HL-60 (cell line): Measurements from ENCODE around the gene DHX34.
A peak's percentile ranks its signal among the peaks of the same experiment; 100 is the strongest.

Experiments used
- DNase-seq, 2 experiments: peaks; one replicate each; pipeline ENCODE4 v3.0.0-alpha.2; 2010 to 2020; ENCODE audit warnings: low read depth in 1 of 2, low spot score in 1 of 2
- H3K27ac ChIP-seq: fragments of 250-450 bp; sonication (Bioruptor Pico); replicated peaks from 2 replicates; pipeline ENCODE4 v1.5.1; 2020; ENCODE audit warnings: mild to moderate bottlenecking, moderate library complexity
- H3K27me3 ChIP-seq: fragments of 250-450 bp; sonication (Bioruptor Pico); 2 replicates; pipeline ENCODE4 v1.5.1; 2021; ENCODE audit warnings: mild to moderate bottlenecking, moderate library complexity; ENCODE audit not compliant: insufficient read depth, poor library complexity, severe bottlenecking
- H3K4me3 ChIP-seq: replicated peaks from 2 replicates; pipeline ENCODE4 v1.5.1; 2011; ENCODE audit warnings: mild to moderate bottlenecking, control low read depth, low read length; ENCODE audit not compliant: insufficient read depth
- CTCF ChIP-seq: IDR thresholded peaks from one replicate; pipeline ENCODE4 v1.5.1; 2011; ENCODE audit warnings: low read length, control low read depth, inconsistent platforms; ENCODE audit not compliant: insufficient read depth
- GABPA ChIP-seq: IDR thresholded peaks from 2 replicates; pipeline ENCODE4 v1.6.1; 2012; ENCODE audit warnings: low read depth
- POLR2AphosphoS5 ChIP-seq: IDR thresholded peaks from 2 replicates; pipeline ENCODE4 v1.6.1; 2012; ENCODE audit warnings: low read depth
- REST ChIP-seq: IDR thresholded peaks from 2 replicates; pipeline ENCODE4 v1.6.1; 2012; ENCODE audit warnings: low read depth; ENCODE audit not compliant: insufficient replicate concordance
- SPI1 ChIP-seq: IDR thresholded peaks from 2 replicates; pipeline ENCODE4 v1.6.1; 2012; ENCODE audit warnings: low read depth, mild to moderate bottlenecking, borderline replicate concordance

The DHX34 gene

GRCh38 chr19:47391510-47392223, 42.6 kb downstream of the DHX34 start:
- H3K27ac ChIP-seq: no peak overlapping the region
- DNase-seq: peak; percentile 59 to 87
- TF ChIP-seq REST (no peak), SPI1 (no peak), POLR2AphosphoS5 (no peak), CTCF (peak; percentile 76), GABPA (no peak)
- no peak overlapping the region for H3K4me3 ChIP-seq
- peaks cover 2% of the 10 kb centered on the region for H3K27me3 ChIP-seq

DNA sequence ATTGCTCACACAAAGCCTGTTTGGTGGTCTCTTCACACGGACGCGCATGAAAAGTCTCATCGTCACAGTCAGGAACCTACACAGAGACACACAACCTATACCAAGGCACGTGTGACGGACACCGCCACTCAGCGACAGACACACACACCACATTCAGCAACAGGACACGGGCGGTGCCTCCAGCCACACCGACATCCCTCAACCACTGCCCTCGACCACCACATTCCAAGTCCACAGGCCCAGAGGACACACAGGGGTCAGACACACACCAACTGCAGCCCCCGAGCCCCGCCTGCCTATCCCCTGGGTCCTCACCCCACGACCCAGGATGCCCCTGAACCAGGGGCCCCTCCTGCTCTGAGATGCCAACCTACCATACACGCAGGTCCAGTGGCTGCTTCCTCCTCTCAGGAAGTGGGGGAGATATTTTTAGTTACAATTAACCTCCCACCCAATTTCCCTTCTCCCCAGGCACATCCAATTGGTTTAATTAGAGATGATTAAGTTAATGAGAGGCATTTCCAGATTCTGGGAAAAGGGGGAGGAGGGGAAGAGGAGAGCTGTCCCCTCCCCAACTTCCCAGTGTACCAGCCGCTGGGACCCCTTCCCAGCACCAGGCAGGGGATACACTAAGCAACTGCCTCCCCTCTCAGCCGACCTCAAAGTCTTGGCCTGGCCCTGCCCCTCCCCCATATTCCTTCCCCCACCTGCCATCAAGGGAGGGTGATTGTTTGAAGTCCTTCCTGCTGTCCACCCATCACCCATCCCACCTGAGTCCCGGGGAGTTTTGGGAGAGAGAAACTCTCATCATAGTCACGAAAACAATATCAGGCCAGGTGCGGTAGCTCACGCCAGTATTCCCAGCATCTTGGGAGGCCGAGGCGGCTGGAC, 49.8 kb downstream of the DHX34 start:
- no peak overlapping the region for H3K27ac ChIP-seq
- TF ChIP-seq CTCF (no peak), SPI1 (no peak), GABPA (no peak), POLR2AphosphoS5 (no peak), REST (no peak)

DNA sequence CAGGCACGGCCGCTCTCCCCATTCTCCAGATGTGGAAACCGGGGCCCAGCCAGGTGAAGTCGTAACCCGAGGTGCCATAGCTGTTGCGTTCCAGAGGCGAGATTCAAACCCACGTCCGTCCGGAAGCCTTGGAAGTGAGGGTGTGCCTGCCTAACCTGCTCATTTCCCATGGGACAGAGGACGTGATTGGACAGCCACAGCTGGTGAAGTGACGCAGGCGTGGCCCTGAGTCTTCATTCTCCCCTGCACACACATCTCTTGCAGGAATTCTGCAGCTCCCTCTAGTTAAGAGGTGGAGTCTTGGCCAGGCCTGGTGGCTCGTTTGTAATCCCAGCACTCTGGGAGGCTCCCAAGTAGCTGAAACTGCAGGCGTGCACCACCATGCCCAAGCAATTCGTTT, 53.4 kb downstream of the DHX34 start:
- no peak for DNase-seq
- H3K27me3 ChIP-seq: peaks cover 13% of the 10 kb centered on the region
- H3K4me3 ChIP-seq: no peak overlapping the region
- H3K27ac ChIP-seq: no peak overlapping the region
- TF ChIP-seq GABPA (no peak), SPI1 (no peak), REST (no peak), POLR2AphosphoS5 (no peak), CTCF (no peak)

More for the DNA sequence above, 49.8 kb downstream of the DHX34 start:
- peaks cover 5% of the 10 kb centered on the region for H3K27me3 ChIP-seq
- no peak for DNase-seq
- no peak overlapping the region for H3K4me3 ChIP-seq
